OCI-LY1 (cell line): ENCODE measurements around the gene IFI16.

ENCODE experiments used
- CTCF ChIP-seq: fragments of 200-600 bp; sonication (generic), shearing (Covaris generic); IDR thresholded peaks from 2 replicates; pipeline ENCODE4 v1.5.1; 2017; ENCODE audit warnings: mild to moderate bottlenecking, antibody characterized with exemption, low read length, moderate library complexity, mixed read lengths
- EZH2 ChIP-seq: fragments of 200-600 bp; sonication (generic), shearing (Covaris generic); IDR thresholded peaks from 2 replicates; pipeline ENCODE4 v1.8.0; 2017; ENCODE audit warnings: borderline replicate concordance, mixed run types, mild to moderate bottlenecking, antibody characterized with exemption, low read length, moderate library complexity, mixed read lengths

DNA sequence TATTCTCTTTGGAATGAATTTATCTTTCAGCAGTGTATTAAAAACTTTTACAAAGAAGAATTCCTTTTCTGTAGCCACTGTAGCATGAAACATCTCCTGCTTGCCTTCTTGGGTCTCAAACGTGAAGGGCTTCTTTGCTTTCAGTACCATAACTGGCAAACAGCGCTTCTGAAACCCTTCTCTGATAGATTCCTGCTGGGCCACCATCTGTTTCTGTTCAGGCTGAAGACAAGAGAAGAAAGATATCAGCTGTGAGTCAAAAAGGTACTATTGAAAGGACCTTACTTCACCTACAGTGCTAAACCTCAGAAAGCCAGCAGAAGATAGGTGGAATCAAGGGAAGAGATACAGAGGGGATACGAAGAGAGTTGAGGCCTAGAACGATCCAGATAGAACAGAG is 56.4 kb downstream of the IFI16 start:
- no peak for TF ChIP-seq CTCF
- TF ChIP-seq EZH2, result no peak
